GM10266 (cell line): ENCODE data around the gene AMDHD1.

ENCODE experiments used
- DNase-seq: peaks from one replicate; pipeline ENCODE4 v3.0.0; 2012; ENCODE audit errors: extremely low spot score
- CTCF ChIP-seq: IDR thresholded peaks from 2 replicates; pipeline ENCODE4 v1.5.1; 2012; ENCODE audit warnings: mild to moderate bottlenecking, low read depth; ENCODE audit not compliant: control insufficient read depth, insufficient read depth; ENCODE audit errors: missing control alignments

The AMDHD1 gene

GRCh38 chr12:96000858-96001257, 57.7 kb downstream of the AMDHD1 start:
- no peak for TF ChIP-seq CTCF
- no peak for DNase-seq

GRCh38 chr12:96006727-96007126, 63.6 kb downstream of the AMDHD1 start:
- TF ChIP-seq CTCF = no peak

GRCh38 chr12:96007729-96008128, 64.6 kb downstream of the AMDHD1 start:
- no peak for TF ChIP-seq CTCF

More at GRCh38 chr12:96006727-96007126, 63.6 kb downstream of the AMDHD1 start:
- DNase-seq = no peak

GRCh38 chr12:96014943-96015599, 71.9 kb downstream of the AMDHD1 start:
- no peak for TF ChIP-seq CTCF
- no peak for DNase-seq

More at GRCh38 chr12:96007729-96008128, 64.6 kb downstream of the AMDHD1 start:
- DNase-seq = no peak

- TF ChIP-seq CTCF = no peak
- no peak for DNase-seq
Observed at GRCh38 chr12:96015672-96016071, 72.5 kb downstream of the AMDHD1 start.
